GM12865 (cell line): Measurements from ENCODE around the gene SKOR1.

Experiments
- DNase-seq: peaks from one replicate; pipeline ENCODE4 v3.0.0; 2010; ENCODE audit warnings: low read depth
- H3K4me3 ChIP-seq: 2 replicates; pipeline ENCODE4 v1.5.1; 2011; ENCODE audit warnings: mild to moderate bottlenecking, low read depth, low read length, control low read depth
- TF ChIP-seq, protein P1 (sequence below): IDR thresholded peaks from 2 replicates; pipeline ENCODE4 v1.5.1; 2011; ENCODE audit warnings: low read length, control low read depth, low read depth, inconsistent platforms; ENCODE audit not compliant: insufficient read depth; ENCODE audit errors: missing control alignments

SKOR1 gene

GRCh38 chr15:67832897-67833709 is 7.8 kb downstream of the SKOR1 start:
- DNase-seq = no peak
- H3K4me3 ChIP-seq = no peak overlapping the region

DNA sequence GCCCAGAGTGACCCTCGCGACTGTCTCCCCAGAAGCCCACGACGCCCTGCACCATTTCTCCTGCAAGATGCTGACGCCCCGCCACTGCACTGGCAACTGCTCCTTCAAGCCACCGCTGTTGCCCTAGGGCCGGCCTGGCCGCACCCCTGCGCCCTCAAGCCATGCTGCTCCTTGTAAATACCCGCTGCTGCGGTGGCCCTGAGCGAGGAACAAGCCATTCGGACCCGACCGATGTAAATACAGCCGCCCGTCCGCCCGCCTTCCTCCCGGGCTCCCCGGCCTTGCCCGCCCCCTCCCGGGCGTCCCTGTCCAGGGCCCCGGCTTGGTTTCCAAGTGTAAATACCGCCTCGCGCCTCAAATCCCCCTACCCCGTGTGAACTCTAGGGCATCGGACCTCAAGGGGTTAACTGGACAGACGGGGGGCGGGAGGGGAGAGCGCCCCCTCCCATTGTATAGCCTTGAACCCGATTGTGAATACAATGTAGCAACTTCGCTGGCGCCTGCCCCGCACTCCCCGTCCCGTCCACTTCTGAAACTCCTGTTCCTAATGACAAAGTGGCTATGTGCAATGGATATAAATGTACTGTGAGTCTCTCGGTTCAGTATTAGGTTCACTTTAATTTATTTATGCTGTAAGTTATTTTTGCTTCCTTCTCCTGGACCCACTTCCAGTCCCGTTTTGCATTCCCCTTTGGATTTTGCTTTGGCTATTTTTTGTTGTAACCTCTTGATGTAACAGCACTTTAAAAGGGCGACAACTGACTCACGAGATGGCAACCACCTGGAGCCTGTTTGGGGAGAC is 8.6 kb downstream of the SKOR1 start:
- TF ChIP-seq, protein P1, sequence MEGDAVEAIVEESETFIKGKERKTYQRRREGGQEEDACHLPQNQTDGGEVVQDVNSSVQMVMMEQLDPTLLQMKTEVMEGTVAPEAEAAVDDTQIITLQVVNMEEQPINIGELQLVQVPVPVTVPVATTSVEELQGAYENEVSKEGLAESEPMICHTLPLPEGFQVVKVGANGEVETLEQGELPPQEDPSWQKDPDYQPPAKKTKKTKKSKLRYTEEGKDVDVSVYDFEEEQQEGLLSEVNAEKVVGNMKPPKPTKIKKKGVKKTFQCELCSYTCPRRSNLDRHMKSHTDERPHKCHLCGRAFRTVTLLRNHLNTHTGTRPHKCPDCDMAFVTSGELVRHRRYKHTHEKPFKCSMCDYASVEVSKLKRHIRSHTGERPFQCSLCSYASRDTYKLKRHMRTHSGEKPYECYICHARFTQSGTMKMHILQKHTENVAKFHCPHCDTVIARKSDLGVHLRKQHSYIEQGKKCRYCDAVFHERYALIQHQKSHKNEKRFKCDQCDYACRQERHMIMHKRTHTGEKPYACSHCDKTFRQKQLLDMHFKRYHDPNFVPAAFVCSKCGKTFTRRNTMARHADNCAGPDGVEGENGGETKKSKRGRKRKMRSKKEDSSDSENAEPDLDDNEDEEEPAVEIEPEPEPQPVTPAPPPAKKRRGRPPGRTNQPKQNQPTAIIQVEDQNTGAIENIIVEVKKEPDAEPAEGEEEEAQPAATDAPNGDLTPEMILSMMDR = peak; percentile 63
- peak overlapping the region; percentile 29 for H3K4me3 ChIP-seq
- peak; percentile 69 for DNase-seq

More at GRCh38 chr15:67832897-67833709, 7.8 kb downstream of the SKOR1 start:
- TF ChIP-seq, protein P1 = no peak

DNA sequence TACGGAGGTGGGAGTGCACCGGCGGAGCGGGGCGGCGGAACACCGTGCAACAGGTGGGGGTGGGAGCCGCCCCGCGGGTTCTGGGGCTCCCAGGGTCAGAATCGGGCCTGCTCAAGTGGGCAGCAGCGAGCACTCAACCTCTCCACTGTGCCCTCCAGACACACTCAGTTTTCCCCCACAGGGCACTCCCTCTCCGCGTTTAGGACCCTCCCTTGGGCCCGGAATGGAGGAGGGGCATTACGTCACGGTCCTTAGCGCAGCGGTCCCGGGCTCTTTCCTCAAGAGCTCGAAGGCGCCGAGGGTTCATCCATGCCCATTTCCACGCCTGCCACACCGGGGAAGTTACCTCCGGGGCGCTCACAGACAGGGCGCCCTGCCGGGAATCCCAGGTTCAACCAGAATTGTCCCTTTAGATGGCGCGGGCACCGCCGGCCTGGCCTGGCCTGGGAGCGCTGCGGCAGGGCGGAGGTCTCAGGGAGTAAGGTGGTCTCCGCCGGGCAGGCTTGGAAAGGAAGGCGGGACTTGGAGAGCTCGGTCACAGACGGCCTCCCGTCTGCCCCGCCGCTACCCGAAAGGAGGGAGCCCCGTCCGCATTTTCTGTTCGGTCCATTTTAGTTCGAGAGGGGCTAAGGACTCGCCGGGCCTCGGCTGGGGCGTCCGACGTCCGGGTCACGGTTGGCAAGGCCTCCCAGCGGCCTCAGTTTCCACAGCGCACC is 9.4 kb downstream of the SKOR1 start:
- TF ChIP-seq, protein P1 = no peak
- no peak for DNase-seq
- H3K4me3 ChIP-seq = peak overlapping the region; percentile 29

DNA sequence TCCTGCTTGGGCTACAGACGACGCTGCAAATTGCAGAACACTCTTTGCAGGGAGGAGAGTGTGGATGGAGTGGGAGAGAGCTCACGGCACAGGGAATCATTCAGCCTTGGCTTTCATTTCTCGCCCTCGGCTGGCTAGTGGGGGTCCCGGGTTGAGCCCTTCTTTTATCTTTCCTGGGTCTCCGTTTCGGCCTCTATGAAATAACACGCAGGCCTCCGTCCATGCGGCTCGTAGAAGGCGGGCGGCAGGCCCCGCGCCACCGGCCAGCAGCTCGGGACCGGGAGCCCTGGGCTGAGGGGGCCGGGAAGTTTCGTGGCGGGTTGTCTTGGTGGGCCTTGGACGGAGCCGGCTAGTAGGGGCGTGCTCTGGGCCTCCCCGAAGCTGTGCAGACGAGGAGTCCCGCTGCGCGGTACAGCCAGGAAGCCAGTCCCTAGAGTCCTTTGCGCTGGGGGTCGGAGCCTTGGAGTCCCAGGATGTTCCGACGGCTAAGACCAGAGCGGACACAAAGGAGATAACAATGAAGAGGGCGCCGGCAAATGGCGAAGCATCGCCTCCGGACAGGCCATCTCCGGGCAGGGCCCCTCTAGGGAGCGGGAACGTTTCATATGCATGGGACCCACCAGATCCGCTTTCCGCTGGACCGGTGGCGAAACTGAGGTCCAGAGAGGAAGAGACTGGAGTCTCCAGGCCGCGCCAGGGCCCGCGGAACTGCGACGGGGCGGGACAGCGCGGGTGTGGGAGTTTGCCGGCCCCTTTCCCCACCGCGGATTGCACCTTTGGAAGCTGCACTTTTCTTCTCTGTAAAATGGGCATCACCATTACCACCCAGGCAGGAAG is 10.2 kb downstream of the SKOR1 start:
- TF ChIP-seq, protein P1 = no peak
- DNase-seq = no peak
- peak overlapping the region; percentile 29 for H3K4me3 ChIP-seq

- DNase-seq = no peak
- peak overlapping the region; percentile 29 for H3K4me3 ChIP-seq
- TF ChIP-seq, protein P1 = no peak
Measured at GRCh38 chr15:67836134-67836455, 10.8 kb downstream of the SKOR1 start.

GRCh38 chr15:67836477-67836876 is 11.2 kb downstream of the SKOR1 start:
- TF ChIP-seq, protein P1 = peak; percentile 67
- H3K4me3 ChIP-seq = peak overlapping the region; percentile 29
- peak; percentile 62 for DNase-seq
